Panc1 (cell line): Measurements from ENCODE around the gene TMEM208. TPM values are rescaled to one million over a fixed set of nuclear protein-coding genes. Genes with fewer than 3 reads are reported as not detected.

ENCODE experiments used
- ATAC-seq: fragments of 200-7000 bp; cut with Tn5 transposase; 2 replicates; pipeline ENCODE4 v1.9.1; 2020; ENCODE audit warnings: mild to moderate bottlenecking, moderate library complexity
- BruUV-seq: library from RNA; stranded (reverse); fragments of 400-500 nt; replicated peaks from 2 replicates; lab custom pipeline; 2021; lab: Mats Ljungman, UMichigan
- CTCF ChIA-PET: fragments of 300-600 bp; sonication (Branson Sonifier 250); formaldehyde crosslinking; loops from one replicate; lab custom pipeline; 2022; ENCODE audit warnings: antibody characterized with exemption; lab: Charles Lee
- POLR2A ChIA-PET: fragments of 300-600 bp; sonication (Branson Sonifier 250); formaldehyde crosslinking; loops from one replicate; lab custom pipeline; 2022; ENCODE audit warnings: antibody characterized with exemption; lab: Charles Lee
- DNase-seq: peaks from one replicate; pipeline ENCODE4 v3.0.0-alpha.2; 2010; ENCODE audit warnings: low read depth, low spot score
- H3K27ac ChIP-seq: 2 replicates; pipeline ENCODE4 v1.5.1; 2011; ENCODE audit warnings: mild to moderate bottlenecking, low read length, inconsistent platforms
- H3K27me3 ChIP-seq: fragments of 200-500 bp; sonication (Bioruptor generic); 2 replicates; pipeline ENCODE4 v1.6.0; 2014; ENCODE audit warnings: low read length, inconsistent platforms; ENCODE audit not compliant: control insufficient read depth, insufficient read depth
- H3K36me3 ChIP-seq: fragments of 200-500 bp; sonication (Bioruptor generic); 2 replicates; pipeline ENCODE4 v1.5.1; 2014; ENCODE audit warnings: inconsistent platforms, mild to moderate bottlenecking, low read length, moderate library complexity; ENCODE audit not compliant: control insufficient read depth, insufficient read depth
- H3K4me1 ChIP-seq: 2 replicates; pipeline ENCODE4 v1.5.1; 2011; ENCODE audit warnings: inconsistent platforms, mild to moderate bottlenecking, low read length, moderate library complexity; ENCODE audit not compliant: control insufficient read depth, insufficient read depth
- H3K4me3 ChIP-seq, 2 experiments: 2 replicates each; pipeline ENCODE4 v1.5.1; 2011 to 2012; ENCODE audit warnings: low read depth in 2 of 2, low read length in 2 of 2, mild to moderate bottlenecking in 2 of 2, inconsistent platforms in 1 of 2, moderate library complexity in 1 of 2
- H3K9me3 ChIP-seq: fragments of 200-500 bp; sonication (Bioruptor generic); 2 replicates; pipeline ENCODE4 v1.5.1; 2014; ENCODE audit warnings: low read depth, mild to moderate bottlenecking, inconsistent platforms, low read length, moderate library complexity; ENCODE audit not compliant: control insufficient read depth, insufficient read depth
- CTCF ChIP-seq: fragments of 450-650 bp; IDR thresholded peaks from 2 replicates; pipeline ENCODE4 v1.5.1; 2017; ENCODE audit warnings: mild to moderate bottlenecking
- POLR2AphosphoS5 ChIP-seq: IDR thresholded peaks from 2 replicates; pipeline ENCODE4 v1.6.1; 2012; ENCODE audit warnings: mild to moderate bottlenecking, low read depth, low read length, moderate library complexity
- REST ChIP-seq, 2 experiments: IDR thresholded peaks; 2 replicates each; pipeline ENCODE4 v1.6.1; 2011 to 2012; ENCODE audit warnings: low read depth in 2 of 2, control low read depth in 1 of 2, low read length in 1 of 2, mild to moderate bottlenecking in 1 of 2, moderate library complexity in 1 of 2; ENCODE audit not compliant: insufficient read depth in 1 of 2
- SIN3A ChIP-seq: IDR thresholded peaks from 2 replicates; pipeline ENCODE4 v1.6.1; 2012; ENCODE audit warnings: low read depth, mild to moderate bottlenecking, low read length, moderate library complexity, borderline replicate concordance; ENCODE audit not compliant: insufficient read depth
- TCF7L2 ChIP-seq: IDR thresholded peaks from 2 replicates; pipeline ENCODE4 v1.6.1; 2011; ENCODE audit warnings: mild to moderate bottlenecking, low read depth, low read length, inconsistent platforms
- in situ Hi-C: cut with HindIII; loops from 2 replicates; pipeline ENCODE4 v1.10.0; 2016; ENCODE audit warnings: low sequenced_read_pairs, low pct_unique_long_range_greater_than_20kb
- intact Hi-C: fragments of 100-400 bp; cut with micrococcal nuclease; formaldehyde crosslinking; loops from one replicate; pipeline ENCODE4 v1.10.0; 2022; ENCODE audit not compliant: unreplicated experiment
- total RNA-seq: library from RNA; stranded (reverse); gene quantifications from one replicate; pipeline ENCODE4 v1.2.1, GENCODE V29; 2021; ENCODE audit not compliant: unreplicated experiment

TMEM208 gene
- total RNA-seq, 1 experiment from 2014 or later = 25.6 TPM

DNA sequence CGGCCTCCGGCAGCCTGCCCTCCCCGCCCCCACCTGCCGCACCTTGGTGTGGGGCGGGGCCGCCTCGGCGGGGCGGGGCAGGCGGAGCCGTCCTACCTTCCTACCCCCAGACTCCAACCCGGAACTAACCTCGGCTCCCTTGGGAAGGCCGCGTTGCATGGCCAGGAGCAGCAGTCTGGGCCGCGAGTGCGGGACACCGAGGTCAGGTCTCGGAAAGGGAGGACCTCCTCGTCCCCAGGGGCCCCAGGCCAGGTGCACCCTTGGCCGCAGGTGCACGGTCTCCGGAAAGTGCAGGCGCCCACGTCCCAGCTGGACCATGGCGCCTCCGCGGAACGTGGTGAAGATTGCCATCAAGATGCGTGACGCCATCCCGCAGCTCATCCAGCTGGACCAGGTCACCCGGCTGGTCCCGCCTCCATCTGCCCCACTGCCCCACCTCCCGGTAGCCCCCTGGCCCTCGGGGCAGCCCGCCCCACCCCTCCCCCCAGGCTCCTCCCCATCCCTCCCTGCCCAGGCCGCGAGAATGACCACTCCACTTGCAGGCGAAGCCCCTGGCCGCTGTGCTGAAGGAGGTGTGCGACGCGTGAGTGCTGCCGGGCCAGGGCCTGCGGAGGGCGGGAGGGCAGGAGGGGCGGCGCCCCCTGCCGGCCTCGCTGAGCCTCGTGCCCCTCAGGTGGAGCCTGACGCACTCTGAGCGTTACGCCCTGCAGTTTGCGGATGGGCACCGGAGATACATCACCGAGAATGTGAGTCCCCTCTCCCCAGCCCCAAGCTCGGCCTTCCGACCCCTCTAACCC lies 27.7 kb upstream of the TMEM208 start, which contains the start of gene ELMO3:
Gene ELMO3, plus strand, starts transcription at position 121 of the 797 bp plus-strand sequence. Its CDS starts 196 bp downstream, at position 317.
- in situ Hi-C loops = no loop called here
- BruUV-seq = no TSS peak
- POLR2A ChIA-PET = no interaction called here

GRCh38 chr16:67199808-67200198 lies 27.1 kb upstream of the TMEM208 start:
- no TSS peak for BruUV-seq
- ChIA-PET POLR2A (no interaction called here), CTCF (interaction anchor here (0.6 kb wide), 1 partner anchor 232 kb away, joined by 5 read pairs; no protein-coding TSS in a partner anchor)
- no peak overlapping the region for H3K27ac ChIP-seq
- H3K4me3 ChIP-seq = no peak overlapping the region
- ATAC-seq (no peak), DNase-seq (no peak)
- H3K27me3 ChIP-seq = no peaks in the 10 kb centered on the region
- H3K9me3 ChIP-seq = no peaks in the 10 kb centered on the region
- H3K4me1 ChIP-seq = peaks cover 14% of the 10 kb centered on the region
- TF ChIP-seq REST (IDR thresholded peaks at IDR 0.05; ENCODE audit: insufficient read depth in 1 of 2, low read depth in 2 of 2, low read length in 1 of 2) = no peak
- TF ChIP-seq CTCF = no peak; the same call in 1 of the 2 replicates
- intact Hi-C loops = no loop called here
- peaks cover 3% of the 10 kb centered on the region for H3K36me3 ChIP-seq
- in situ Hi-C loops = no loop called here

More for the DNA sequence above, 27.7 kb upstream of the TMEM208 start, which contains the start of gene ELMO3:
- no peak within 1 kb of the TSS for H3K4me3 ChIP-seq
- no peaks in the 10 kb centered on the region for H3K27me3 ChIP-seq
- TF ChIP-seq TCF7L2 = no peak
- no peak for TF ChIP-seq POLR2AphosphoS5
- TF ChIP-seq CTCF = peak; percentile 62; the same call in 1 of the 2 replicates
- no peak for TF ChIP-seq SIN3A
- H3K9me3 ChIP-seq = no peaks in the 10 kb centered on the region
- peaks cover 4% of the 10 kb centered on the region for H3K36me3 ChIP-seq
- CTCF ChIA-PET = interaction anchor here (0.7 kb wide), 1 partner anchor 10 kb away, joined by 4 read pairs; no protein-coding TSS in a partner anchor
- H3K27ac ChIP-seq = peak within 1 kb of the TSS; percentile 23; the same call in 1 of the 2 replicates
- intact Hi-C loops = no loop called here
- ATAC-seq (peak; percentile 43), DNase-seq (no peak)
- H3K4me1 ChIP-seq = peaks cover 14% of the 10 kb centered on the region
